Activated gamma-delta T cell treated with Interleukin-2 at 50 U/mL for 16 hours (primary cell): Measurements from ENCODE around the gene MC1R.
A peak's percentile ranks its signal among the peaks of the same experiment; 100 is the strongest.
"Not testable (repeated sequence)": the region's sequence is repeated elsewhere in the genome, so short reads cannot be mapped to it uniquely, and the experiment has no call there.

Experiments used
- DNase-seq: peaks from one replicate; pipeline ENCODE4 v3.0.0-alpha.2; 2020

MC1R gene

DNA sequence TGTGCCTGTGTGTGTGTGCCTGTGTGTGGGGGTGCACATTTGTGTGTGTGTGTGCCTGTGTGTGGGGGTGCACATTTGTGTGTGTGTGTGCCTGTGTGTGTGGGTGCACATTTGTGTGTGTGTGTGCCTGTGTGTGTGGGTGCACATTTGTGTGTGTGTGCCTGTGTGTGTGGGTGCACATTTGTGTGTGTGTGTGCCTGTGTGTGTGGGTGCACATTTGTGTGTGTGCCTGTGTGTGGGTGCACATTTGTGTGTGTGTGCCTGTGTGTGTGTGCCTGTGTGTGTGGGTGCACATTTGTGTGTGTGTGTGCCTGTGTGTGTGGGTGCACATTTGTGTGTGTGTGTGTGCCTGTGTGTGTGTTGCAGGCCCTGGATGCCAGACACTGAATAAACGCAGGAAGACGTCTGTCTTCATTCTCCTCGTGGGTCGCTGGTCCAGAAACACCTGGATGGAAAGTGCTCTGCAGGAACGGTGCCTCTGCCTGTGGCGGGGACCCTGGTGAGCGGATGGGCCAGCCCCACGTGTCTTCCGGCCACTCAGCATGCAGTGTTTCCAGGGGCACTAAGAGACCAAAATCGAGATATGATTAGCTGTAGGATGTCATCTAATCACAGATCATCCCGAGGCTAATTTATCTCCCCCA lies 3.9 kb upstream of the MC1R start:
- not testable (repeated sequence) for DNase-seq

GRCh38 chr16:89915303-89916232 lies 3.1 kb upstream of the MC1R start:
- no peak for DNase-seq

DNA sequence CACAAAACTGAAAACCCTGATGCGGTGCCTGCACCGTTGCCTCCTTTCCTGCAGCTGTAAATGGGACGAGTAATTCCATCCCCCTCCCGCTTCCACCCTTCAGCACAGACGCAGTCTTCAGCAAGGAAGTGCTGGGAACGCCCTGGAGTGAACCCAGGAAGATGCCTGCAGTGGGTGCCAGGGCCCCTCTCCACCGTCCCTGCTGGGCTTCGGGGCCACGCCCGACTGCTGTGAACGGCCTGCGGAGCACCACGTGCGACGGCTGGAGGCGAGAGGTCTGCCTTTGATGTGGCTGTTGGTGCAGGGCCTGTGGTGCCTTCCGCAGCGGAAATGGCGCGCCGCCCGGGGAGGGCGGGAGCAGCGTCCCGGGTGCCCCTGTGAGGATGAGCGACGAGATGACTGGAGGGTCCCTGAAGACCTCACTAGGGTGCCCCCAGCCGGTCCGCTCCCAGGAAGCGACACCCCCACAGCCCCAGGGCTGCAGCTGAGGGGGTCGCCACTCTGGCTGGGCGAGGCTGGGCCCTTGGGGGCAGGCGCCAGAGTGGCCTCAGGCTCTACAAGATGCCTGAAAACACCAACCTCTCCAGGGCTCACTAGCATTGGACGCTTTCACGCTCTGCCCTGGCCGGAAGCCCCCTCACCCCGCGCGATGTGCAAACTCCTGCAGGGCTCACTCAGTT lies 749 bp upstream of the MC1R start:
- DNase-seq: peak; percentile 86

- no peak for DNase-seq
Measured at GRCh38 chr16:89919535-89920406, 1.1 kb downstream of the MC1R start.

- no peak for DNase-seq
Measured at GRCh38 chr16:89920723-89921122, 2.1 kb downstream of the MC1R start.

DNA sequence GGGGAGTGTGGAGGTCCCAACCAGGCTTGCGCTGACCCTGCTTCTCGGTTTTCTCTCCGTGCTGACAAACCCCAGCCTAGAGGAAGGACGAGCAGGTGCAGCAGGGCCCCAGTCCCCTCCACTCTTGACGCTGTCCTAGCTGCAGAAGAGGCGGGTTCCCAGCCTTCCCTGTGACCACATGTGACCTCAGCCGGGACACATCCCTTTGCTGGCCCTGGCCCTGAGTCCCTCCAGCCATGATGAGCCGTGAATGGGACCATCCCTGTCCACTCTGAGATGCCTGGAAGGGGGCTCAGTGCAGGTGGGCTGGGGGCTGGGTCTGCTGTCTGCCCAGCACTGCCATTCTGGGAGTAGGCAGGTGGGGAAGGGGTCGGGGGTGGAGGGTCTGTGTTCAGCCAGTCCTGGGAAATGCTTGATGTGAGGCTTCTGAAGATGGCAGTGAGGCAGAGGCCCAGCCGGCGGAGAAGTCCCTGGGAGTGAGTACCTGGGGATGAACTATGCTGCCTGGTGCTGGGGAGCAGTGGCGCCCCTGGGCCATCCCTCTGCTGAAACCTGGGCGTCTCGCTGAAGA lies 2.6 kb downstream of the MC1R start:
- DNase-seq: no peak

DNA sequence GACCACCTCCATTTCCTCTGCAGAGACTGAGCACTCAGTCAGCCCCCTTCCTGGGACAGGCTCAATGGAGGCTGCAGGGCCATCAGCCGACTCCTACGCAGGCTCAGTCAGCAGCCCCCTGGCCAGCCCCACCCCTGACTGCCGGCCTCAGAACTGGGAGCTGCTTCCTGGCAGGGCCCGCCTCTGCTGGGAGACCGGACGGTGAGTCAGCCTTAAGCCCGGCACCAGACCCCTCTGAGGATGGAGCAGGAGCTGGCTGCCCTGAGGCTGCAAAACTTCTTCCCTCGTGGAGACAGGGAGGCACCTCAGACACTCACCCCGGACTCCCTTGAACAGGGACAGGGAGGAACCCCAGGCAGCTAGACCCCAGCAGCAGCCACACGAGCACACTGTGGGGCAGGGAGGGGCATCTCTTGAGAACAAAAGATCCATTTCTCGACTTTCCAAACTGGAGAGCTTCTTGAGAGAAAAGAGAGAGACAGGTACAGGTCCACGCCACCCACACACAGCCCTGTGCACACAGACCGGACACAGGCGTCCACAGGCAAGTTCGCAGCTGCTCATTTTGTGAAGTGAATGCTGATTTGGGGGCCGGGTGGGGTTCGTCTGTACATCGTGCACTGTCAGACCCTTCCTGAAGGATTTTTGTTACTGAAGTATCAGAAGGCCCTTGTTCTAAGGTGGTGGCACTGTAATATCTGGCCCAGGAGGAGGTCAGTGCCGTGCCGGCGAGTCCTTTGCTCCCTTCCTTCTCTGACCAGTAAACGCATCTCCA lies 3.2 kb downstream of the MC1R start:
- no peak for DNase-seq

DNA sequence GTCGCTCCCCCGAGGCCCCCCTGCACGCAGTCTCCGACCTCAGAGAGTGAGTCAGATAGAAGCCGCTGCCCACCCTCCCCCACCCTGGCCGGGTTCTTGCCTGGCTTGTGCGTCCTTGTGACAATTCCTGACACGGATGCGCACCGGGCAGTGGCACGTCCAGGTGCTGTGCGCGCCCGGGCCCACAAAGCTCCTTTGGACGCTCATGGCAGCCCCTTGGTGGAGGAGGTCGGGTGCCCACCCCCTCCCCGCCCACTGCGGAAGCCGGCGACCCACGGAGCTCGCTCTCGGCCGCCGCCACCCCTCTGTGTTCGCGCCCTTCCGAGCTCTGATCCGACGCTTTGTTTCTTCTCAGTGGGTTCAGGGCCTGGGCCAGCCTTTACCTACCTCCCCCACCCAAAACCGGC lies 3.8 kb downstream of the MC1R start:
- DNase-seq: peak; percentile 37

DNA sequence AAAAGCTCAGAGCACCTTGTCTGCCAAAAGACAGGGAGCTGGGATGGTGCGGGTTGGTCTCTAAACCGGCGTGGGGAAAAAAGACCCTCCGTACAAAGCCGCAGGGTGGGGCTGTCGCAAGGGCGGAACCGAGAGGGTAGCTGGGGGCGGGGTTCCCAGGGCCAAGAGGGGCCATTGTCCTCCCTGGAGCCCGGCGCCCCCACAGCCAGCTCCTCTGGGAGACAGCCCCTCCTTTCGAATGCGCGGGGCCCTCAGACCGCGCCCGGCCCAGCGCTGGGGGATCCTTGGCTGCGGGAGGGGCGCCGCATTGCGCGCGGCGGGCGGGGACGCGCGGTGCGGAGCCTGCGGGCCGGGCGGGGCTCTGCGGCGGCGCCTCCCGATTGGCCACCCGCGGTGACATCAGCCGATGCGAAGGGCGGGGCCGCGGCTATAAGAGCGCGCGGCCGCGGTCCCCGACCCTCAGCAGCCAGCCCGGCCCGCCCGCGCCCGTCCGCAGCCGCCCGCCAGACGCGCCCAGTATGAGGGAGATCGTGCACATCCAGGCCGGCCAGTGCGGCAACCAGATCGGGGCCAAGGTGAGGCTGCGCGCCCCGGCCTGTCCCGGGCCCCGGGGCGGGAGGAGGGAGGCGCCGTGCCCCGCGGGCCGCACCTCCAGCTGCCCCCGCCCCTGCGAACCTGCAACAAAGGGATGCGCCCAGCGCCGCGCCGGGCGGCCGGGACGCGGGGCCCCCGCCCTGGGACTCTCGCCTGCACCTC lies 4.4 kb downstream of the MC1R start, which contains the start of gene TUBB3:
TSS of gene TUBB3 (plus strand) at position 459 of the 756 bp plus-strand sequence. CDS start at position 519, 60 bp downstream.
- no peak for DNase-seq

- no peak for DNase-seq
Measured at GRCh38 chr16:89923640-89924296, 5.1 kb downstream of the MC1R start.

- DNase-seq: no peak
Measured at GRCh38 chr16:89924297-89924924, 5.7 kb downstream of the MC1R start.

DNA sequence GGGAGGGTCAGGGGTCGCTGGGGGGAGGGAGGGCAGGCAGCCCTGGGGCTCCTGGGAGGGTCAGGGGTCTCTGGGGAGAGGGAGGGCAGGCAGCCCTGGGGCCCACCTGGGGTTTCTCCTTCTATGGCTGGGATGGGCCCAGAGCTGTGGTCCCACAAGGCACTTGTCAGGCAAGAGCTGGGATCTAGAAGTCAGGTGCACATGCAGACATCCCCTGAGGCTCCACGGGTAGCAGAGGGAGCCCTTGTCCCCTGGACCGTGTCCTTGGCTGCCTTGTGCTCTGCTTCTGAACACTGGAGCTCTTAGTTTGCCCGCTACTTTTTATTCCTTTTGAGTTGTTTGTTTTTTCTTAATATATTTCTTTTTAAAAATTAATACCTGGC lies 6.3 kb downstream of the MC1R start:
- no peak for DNase-seq

DNA sequence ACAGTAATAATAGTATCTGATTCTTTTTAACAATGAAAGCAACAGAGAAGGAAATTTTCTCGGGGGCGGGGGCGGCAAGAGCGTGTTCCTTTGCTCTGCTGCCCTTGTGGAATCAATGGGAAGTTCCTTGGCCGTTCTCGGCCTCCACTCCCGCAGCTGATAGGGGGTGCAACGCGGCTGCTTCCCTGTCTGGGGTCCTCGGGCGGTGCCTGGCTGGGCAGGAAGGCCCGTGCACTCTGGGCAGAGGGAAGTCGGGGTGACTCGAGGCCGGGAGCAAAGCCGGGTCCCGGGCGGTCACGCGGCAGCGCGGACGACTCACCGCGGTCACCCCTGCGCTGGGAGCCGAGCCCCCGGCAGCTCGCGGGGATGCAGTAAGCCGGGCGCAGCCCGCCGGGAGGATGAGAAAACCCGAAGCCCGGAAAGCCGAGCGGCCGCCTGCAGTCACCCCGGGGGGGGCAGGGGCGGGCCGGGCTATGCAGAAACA lies 7.0 kb downstream of the MC1R start:
- no peak for DNase-seq

GRCh38 chr16:89931305-89931896 lies 12.7 kb downstream of the MC1R start:
- DNase-seq: no peak

DNA sequence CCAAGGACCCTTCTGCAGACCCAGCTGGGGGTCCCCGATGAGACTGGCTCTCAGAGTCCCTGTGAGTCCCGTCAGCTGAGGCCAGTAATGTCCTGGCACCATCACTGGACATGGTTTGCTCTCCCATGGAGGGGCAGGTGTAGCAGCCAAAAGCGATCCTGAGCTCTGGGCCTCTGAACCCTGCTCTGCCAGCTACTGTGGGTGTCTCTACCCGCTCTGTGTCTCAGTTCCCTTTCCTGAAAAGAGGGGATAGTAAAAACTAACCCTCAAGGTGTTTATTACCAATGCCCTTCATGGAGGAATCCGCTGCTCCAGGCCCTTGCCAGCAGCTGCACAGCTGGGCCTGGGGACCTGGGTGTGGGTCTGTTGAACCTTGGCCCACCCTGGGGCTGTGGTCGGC lies 13.3 kb downstream of the MC1R start:
- DNase-seq: no peak

- DNase-seq: not testable (repeated sequence)
Measured at GRCh38 chr16:89934019-89934418, 15.4 kb downstream of the MC1R start.

GRCh38 chr16:89934611-89935553 lies 16.2 kb downstream of the MC1R start:
- no peak for DNase-seq

DNA sequence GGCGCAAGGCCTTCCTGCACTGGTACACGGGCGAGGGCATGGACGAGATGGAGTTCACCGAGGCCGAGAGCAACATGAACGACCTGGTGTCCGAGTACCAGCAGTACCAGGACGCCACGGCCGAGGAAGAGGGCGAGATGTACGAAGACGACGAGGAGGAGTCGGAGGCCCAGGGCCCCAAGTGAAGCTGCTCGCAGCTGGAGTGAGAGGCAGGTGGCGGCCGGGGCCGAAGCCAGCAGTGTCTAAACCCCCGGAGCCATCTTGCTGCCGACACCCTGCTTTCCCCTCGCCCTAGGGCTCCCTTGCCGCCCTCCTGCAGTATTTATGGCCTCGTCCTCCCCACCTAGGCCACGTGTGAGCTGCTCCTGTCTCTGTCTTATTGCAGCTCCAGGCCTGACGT lies 17.0 kb downstream of the MC1R start:
- not testable (repeated sequence) for DNase-seq
